HG03342 (cell line): Measurements from ENCODE around the gene ZNF235.
"Not testable (repeated sequence)": the region's sequence is repeated elsewhere in the genome, so short reads cannot be mapped to it uniquely, and the experiment has no call there.

Source experiments
- ATAC-seq: cut with Tn5 transposase; IDR thresholded peaks from one replicate; pipeline ENCODE4 v1.9.1; 2021; ENCODE audit warnings: mild to moderate bottlenecking, moderate library complexity; ENCODE audit not compliant: unreplicated experiment

The ZNF235 gene

DNA sequence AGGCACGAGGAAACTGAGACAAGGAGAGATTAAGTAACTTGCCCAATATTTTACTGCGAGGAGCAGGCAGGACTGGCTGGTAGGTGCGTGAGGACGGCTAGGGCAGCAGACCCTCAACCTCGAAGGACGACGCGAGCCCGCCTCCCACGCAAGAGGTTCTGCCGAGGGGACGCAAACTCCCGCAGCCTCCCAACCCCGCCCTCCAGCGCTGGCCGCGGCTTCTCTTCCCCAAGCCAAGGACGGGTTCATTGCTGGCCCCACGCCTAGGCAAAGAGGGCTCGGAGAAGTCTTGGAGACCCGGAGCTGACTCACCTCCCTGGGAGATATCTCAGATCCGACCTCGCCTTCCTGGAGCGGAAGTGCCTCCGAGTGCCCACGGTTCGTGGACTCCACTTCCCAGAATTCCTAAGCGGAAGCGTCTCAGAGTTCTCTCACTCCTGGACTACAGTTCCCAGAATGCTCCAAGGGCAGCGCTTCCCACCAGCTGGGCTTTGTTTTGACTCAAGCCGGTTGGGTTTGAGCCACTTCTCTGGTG is at the start of gene ZNF235:
Gene ZNF235 (minus strand): TSS at position 367 of the 535 bp plus-strand sequence. CDS start 1,621 bp downstream, outside the sequence.
- ATAC-seq, result peak; percentile 86

DNA sequence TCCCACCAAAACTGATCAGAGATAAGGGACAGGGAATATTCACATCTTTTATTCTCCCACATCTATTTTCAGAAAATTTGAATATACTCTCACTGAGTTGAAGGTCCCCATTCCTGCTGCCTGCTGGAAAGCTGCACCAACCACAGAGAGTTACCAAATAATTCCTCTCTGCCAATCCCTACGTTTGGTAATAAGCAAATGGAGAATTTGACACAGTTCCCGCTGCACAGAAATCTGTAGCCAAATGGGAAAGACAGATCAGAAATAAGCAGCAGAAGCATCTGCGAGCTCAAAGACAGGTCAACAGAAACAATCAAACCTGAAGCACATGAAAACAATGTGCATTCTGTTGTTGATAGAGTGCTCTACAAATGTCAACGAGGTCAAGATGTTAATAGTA is 41.7 kb upstream of the ZNF235 start:
- ATAC-seq, result no peak

DNA sequence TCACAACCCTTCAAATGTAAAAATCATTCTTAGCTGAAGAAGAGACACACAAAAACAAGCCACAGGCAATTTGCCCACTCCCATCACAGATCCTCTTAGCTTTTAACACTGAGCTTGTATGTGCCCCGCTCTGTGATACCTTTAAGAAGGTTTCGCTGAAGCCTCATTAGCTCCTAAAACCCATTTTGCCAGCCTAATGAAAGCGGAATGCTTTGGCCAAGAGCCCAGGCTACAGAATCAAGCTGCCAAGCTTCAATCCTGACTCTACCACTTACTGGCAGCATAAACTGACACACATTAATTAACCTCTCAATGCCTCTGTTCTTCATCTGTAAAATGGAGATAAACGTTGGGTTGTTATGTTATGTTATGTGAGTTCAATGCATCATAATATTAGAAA is 41.1 kb upstream of the ZNF235 start:
- no peak for ATAC-seq

DNA sequence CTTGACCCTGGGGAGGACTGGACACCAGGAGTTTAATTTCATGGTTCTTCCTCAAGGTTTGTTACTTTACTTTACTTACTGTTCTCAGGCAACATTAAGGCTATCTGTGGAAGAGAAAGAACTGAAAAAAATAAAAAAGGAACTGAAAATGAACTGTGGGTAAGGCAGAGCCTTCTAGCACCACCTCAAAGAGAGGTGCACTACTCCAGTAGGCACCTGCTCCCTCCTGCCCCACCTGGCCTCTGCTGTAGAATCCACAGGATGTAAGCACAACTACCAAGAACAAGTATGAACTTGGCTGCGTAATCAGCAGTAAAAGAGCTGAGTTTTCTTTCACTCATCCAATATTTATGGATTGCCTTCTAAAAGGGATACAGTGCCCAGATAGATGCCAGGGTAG is 39.4 kb upstream of the ZNF235 start:
- ATAC-seq, result no peak

DNA sequence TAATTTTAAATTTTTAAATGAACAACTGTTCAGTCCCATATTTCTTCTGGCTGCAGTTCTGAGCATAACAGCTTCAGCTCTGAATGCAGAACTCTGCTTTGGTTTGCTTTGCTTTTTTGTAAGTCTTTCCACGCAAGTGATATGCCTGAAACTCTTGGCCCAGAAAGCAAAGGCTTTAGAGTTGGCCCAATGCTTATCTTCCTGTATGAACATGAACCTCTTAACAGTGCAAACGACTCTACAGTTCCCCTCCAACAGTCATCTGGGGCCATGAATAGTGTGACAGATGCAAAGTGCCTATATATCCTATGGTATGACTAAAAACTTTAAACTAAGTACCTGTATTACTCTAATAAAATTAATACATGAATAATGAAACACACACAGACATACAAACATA is 37.0 kb upstream of the ZNF235 start:
- no peak for ATAC-seq

DNA sequence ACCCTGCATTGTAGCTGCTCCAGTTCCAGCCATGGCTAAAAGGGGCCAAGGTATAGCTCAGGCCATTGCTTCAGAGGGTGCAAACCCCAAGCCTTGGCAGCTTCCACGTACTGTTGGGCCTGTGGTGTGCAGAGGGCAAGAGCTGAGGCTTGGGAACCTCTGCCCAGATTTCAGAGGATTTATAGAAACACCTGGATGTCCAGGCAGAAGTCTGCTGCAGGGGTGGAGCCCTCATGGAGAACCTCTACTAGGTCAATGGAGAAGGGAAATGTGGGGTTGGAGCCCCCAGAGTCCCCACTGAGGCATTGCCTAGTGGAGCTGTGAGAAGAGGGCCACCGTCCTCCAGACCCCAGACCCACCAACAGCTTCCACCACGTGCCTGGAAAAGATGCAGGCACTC is 29.8 kb upstream of the ZNF235 start:
- not testable (repeated sequence) for ATAC-seq

DNA sequence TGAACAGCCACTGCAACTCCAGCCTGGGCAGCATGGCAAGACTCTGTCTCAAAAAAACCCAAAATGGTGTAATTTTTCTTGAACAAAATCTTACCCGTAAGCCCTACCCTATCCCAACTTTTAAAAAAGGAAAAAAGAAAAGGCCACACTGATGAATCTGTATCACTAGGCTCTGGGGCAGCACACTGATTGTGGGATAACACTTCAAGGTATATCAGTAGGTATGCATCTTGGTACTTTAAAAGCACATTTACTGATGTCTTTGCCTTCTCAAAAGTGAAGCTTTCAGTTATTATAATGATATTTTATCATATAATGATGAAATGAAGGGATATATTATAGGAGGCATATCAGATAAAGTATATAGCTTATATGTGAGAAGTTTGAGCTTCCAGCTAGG is 27.3 kb upstream of the ZNF235 start:
- no peak for ATAC-seq

DNA sequence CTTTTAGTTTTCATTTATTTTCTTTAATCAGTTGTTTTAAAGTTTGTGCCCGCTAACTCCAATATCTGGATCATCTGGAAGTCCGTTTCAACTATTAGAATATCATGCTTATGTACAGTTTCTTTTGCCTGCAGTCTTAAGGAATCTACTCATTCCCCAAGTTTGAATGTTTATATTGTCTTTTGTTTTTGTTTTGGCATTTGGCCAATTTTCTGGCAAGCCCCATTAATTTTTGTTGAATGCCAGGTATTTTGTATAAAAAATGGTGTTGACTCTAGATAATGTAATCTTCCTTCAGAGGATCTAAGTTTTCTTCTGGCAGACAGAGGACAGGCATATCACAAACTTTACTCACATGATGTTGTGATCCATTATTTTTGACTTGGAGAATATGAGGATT is 11.1 kb upstream of the ZNF235 start:
- ATAC-seq, result no peak

DNA sequence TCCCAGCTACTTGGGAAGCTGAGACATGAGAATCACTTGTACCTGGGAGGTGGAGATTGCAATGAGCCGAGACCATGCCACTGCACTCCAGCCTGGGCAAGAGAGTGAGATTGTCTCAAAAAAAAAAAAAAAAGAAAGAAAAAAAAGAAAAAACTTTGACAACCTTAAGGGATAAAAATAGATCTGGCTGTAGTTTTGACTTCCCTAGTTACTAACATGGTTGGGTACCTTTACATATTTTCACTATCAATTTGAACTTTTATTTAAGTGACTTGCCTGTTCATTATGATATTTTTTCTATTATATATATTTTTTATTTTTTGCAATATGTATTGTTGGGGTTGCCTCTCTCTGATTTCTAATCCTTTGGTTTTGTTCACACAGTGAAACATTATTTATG is 8.4 kb upstream of the ZNF235 start:
- no peak for ATAC-seq

DNA sequence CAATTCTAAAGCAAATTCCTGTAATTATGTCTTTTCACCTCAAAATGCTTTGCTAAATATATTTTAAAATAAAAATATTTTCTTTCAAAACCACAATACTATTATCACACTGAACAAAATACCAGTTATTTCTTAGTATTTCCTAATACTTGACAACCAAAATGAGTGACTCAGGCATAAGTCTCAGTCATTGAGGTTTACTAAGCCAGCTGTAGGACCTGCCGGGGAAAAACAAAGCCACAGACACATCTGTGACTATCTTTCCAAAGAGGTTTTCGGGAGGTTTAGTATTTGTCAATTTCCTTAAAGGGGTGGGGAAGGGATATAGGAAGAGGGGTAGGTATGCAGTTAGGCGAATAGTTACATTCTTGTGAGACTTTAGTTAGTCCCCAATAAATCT is 3.2 kb upstream of the ZNF235 start:
- ATAC-seq, result no peak

DNA sequence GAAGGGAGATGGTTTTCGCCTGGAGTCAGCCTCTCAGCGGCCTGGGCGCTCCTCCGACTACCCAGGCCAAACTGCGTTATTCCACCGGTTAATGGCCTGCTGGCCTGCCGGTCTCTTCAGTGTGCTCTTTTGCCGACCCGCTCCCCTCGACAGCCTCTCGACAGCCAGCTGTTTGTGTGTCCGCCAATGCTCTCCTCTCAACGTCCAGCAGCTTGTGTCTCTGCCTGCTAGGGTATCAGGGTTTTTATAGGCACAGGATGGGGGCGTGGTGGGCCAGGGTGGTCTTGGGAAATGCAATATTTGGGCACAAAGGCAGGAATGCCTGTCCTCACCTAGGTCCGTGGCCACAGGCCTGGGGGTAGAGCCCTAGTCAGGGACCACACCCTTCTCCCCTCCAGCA is 1.5 kb upstream of the ZNF235 start:
- no peak for ATAC-seq

DNA sequence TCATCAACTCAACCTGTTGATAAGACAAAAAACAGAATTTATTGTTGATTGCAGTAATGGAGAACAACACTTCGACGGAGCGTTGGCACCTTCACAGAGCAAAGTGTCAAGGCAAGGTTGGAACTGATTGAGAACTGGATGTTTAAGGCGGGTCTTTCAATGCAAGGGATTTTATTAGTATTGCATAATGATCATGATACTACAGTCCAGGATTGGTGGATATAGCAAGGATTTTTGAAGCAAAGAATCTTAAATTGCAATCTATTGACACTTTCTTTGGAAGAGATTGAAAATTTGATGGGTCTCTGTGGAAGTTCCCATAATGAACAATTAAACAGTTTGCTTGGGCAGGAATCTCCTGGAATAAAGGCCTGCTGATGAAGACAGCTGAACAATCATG is 632 bp upstream of the ZNF235 start:
- no peak for ATAC-seq

DNA sequence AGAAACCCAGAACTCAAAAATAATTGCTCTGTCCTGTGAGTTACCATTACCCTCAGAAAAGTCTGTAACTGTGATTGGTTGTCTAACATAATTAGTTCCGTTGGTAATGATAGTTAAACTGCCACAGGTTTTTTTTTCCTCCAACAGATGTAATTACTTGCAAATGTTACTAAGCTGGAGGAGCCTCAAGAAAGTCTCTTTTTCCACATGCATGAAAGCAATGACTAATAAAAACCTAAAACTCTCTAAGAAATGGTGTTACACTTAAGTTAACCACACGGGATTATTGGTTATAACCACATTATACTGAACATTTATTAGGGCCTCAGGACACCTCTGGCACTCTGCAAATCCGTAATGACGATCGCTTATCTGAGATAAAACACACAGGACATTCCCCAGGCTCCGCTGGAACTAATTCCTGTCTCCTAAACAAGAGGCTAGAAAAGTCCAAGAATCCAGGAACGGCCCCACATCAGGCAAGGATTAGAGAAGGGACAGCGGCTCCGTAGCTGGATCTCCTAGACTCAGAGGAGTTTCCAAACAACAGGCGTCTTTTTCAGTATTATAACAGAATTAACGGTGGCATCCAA is 753 bp downstream of the ZNF235 start:
- ATAC-seq, result no peak

DNA sequence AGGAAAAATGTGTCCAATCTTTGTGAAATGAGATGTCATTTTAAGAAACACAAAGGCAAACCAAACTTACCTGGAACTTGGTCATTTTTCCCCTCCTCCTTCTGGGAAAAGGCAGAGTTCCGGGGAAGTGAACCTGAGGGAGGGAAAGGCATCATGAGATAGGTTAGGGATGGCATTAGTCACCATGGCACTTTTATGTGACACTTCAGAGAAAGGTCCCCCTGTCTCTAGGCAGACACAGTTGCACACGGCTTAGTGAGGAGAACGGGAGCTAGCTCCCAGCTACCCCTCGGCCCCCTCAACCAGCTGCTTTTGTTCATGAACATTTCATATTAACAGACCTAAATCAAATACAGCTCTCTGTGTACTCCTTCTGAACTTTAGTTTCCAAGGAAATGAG is 1.5 kb downstream of the ZNF235 start:
- ATAC-seq, result no peak

DNA sequence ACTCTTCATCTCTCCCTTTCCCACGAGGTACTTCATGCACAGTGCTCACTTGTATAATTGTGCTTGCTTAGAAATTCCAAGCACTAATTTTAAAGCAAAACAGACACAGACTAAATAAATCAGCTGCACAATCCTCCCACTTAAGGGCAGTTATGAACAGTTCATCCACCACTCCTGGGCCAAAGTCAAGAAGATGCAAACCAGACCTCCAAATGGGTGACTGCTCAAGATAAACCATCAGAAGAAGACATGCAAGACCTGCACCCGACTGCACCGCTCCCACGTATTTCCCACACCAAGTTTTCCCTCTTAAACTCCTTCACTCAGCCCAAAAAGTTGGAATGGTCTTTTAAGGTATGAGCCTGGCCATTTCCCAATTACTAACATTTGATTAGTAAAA is 19.9 kb downstream of the ZNF235 start:
- no peak for ATAC-seq

DNA sequence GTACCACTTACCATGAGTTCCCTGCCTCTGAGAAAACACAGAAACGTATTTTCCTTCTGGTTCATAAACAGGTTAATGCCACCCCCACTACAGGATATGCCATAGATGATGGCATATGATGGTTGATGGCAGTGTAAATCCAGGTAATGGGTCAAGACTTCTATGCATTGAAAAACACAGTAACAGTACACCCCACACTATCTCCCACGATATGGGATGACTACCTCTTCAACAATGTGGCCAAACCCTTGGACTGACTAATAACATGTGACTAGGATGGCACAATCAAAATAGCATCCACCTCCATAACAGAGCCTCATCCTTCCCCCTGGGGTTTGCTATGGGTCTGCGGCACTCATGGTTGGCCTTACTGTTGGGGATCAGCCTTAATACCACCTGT is 22.0 kb downstream of the ZNF235 start:
- ATAC-seq, result no peak

DNA sequence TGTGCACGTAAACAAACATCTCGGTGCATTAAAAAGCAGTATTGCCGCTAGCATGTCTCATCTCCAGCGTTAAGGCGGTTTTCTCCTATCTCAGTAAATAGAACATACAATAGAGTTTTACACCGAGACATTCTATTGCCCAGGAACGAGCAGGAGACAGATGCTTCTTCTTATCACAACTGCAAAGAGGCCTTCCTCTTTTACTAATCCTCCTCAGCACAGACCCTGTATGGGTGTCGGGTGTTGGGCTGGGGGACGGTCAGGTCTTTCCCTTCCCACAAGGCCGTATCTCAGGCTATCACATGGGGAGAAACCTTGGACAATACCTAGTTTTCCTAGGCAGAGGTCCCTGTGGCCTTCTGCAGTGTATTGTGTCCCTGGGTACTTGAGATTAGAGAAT is 23.9 kb downstream of the ZNF235 start:
- ATAC-seq, result no peak

DNA sequence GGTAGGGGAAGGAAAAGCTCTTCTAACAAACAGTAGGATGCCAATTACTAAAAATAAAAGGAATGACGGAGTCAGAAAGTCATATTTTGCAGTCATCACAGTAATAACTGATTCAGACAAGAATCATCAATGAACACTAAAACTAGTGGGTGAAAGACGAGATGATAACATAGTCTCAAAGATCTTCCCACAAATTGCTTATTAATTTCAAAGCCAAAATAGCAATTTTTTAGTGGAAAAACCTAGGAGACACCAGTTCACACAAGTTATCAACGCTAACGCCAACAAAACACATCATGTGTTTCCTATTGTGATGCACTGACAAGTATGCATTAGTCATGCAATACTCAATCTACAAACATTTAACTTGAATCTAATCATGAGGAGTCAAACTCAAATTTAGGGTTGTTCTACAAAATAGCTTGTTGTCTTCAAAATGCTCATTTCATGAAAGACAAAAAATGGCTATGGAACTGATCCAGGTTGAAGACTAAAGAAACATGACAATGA is 26.6 kb downstream of the ZNF235 start:
- ATAC-seq, result no peak

DNA sequence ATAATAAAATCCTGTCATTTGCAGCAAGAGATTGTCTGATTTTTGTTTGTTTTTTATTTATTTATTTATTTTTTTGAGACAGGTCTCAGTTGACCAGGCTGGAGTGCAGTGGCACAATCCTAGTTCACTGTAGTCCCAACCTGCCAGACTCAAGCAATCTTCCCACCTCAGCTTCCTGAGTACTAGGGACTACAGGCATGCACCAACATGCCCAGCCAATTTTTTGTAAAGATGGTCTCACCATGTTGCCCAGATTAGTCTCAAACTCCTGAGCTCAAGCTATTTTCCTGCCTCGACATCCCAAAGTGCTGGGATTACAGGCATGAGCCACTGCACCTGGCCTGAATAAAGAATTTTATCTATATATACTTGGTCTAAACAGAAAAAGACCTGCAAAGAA is 27.5 kb downstream of the ZNF235 start:
- no peak for ATAC-seq

DNA sequence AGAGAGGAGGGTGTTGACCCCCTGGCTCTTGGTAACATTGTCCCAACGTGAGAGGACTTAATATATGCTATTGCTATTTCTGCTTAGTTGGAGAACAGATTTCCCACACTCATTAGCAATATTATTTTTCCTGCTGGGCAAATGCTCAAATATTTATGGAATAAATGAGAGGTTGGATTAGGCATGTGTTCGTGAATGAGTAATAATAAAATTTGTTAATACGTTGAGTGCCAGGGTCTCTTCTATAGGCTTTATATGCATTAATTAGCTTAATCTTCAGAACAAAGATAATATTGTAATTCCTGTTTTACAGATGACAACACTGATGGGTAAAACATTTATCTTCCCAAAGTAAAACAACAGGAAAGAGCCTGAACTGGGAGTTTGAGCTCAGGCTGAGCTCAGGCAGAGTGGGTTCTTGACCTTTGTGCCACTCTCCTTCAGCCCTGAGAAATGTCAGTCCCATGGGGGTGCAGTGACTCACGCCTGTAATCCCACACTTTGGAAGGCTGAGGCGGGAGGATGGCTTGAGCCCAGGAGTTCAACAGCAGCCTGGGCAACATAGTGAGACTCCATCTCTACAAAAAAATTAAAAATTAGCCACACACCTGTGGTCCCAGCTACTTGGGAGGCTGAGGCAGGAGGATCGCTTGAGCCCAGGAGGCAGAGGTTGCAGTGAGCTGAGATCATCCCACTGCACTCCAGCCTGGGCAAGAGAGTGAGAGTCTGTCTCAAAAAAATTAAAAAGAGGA is 44.0 kb downstream of the ZNF235 start:
- ATAC-seq, result no peak

DNA sequence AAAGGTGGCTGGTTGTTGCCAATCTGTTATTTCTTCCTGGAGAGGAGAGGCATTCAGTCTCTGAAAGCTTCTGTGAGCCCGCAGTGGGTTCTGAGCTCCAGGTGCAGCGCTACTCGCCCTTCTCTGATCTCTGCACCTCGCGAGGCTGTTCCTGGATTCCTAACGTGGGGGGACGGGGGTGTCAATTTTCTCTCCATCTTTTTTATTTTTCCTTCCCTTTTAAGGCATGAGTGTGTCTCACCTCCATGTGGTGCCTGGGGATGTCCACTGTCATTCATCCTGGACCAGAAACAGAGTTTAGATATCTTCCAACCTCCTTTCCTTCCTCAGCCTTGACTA is 44.5 kb downstream of the ZNF235 start:
- no peak for ATAC-seq

DNA sequence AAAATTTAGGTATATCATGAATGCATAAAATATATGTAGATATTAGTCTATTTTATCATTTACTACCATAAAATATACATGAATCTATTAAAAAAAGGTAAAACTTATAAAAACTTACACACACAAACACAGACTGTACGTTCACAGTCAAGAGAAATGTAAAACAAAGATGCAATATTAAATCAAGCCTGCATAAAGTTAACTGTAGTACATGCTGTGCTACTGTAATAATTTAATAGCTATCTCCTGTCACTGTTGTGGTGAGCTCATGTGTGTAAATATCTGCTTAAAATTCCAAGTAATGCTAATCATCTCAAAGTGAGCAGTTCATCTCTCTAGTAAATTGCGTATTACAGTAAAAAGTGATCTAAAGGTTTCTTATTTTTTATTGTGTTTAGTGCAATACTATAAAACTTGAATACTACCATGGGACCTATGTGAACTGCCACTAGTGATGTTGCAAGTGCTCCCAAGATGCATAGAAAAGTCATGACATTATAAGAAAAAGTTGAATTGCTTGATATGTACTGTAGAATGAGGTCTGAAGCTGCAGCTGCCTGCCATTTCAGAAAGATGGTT is 45.9 kb downstream of the ZNF235 start:
- ATAC-seq, result no peak
